NCI-H1694 treated with DMSO at 0.1 percent for 48 hours (cell line): ENCODE measurements around the gene SOD3.

Source experiments
- DNase-seq: peaks from one replicate; lab custom pipeline; 2025; lab: John Stamatoyannopoulos, UW

The SOD3 gene

GRCh38 chr4:24801136-24801855 is 5.9 kb downstream of the SOD3 start:
- no peak for DNase-seq

DNA sequence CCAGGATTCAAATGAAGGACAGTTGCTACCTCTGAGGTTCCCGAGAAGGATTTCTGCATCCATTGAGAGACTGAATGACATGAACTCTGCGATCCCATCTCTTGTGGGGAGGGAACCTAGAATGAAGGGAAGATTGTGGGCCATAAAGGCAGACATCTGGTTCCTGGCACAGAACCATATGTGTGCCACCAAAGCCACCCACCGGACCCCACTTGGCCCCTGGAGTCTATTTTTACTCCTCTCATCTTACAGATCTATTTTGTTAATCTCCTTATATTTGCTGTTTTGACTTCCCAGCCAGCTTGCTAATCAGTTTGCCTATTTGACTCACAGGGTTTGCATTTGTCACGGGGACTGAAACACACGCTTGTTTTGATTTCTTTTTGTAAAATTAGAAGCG is 7.3 kb downstream of the SOD3 start:
- DNase-seq: no peak

DNA sequence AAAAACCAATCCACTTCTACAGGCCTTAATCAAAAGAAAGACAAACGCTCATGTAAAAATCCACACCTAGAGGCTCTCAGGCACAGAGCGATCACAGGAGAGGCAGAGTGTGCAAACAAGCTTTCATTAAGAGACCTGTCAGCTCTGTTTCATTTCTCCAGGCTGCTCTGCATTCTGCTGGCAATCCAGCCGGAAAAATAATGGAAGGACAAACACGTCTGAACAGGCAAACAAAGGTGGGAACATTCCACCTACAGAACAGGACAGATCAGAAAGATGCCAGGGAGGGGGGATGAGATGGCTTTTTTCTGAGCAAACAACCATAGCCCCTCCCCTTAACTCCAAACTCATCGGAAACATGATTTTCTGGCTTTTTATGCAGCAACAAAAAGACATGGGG is 9.7 kb downstream of the SOD3 start:
- no peak for DNase-seq

GRCh38 chr4:24805566-24805965 is 10.2 kb downstream of the SOD3 start:
- no peak for DNase-seq

DNA sequence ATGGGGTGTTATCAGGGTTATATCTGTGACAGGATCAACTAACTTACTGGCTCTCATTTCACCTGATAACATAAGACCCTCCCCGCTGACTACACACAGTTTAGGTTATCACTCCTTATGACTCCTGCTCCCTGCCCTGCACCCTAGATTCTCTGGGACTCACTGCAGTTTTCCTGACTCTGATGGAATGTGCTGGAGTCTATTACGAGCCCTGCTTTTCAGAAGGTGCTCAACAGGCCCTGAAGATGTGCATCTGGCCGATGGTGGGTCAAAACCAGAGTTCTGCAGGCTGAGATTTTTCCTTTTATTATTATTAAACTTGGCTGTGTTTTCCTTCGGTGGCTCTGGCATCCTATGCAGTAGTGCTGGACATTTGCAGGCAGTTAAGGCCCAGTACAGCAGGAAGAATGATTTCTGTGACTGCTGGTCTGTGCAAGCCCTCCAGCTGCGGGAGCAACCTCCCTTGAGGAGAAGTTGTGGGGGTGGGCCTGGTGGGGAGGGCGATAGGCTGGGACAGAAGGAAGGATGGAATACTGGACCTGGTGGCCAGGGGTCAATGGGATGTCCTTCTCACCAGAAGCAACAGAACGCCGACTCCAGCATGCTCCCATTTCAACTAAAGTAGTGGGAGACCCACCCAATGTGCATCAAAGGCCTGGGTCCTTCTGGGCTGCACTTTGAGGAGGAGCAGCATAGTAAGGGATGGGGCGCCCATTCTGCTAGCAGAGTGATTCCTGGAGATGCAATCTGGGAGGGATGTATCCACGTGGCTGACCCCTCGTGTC is 11.0 kb downstream of the SOD3 start:
- no peak for DNase-seq

DNA sequence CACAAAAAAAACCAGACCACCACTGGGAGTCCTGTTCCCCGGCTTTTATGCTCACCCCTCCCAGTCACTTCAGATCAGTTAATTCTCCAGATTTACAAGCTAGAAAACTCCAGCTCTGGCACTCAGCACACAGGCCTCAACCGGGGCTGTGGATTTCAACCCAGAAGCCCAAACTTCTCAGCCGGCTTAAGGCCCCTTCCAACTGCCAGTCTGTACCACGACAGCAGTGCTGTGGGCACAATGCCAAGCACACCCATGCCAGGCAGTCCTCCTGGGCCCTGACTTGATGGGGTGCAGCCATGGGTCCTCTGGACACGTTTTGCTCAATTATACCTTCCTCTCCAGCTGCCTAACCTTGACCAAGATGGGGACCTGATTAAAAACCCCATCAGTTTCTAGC is 12.2 kb downstream of the SOD3 start:
- no peak for DNase-seq

GRCh38 chr4:24808261-24808660 is 12.9 kb downstream of the SOD3 start:
- DNase-seq: no peak

GRCh38 chr4:24808955-24809354 is 13.6 kb downstream of the SOD3 start:
- no peak for DNase-seq

DNA sequence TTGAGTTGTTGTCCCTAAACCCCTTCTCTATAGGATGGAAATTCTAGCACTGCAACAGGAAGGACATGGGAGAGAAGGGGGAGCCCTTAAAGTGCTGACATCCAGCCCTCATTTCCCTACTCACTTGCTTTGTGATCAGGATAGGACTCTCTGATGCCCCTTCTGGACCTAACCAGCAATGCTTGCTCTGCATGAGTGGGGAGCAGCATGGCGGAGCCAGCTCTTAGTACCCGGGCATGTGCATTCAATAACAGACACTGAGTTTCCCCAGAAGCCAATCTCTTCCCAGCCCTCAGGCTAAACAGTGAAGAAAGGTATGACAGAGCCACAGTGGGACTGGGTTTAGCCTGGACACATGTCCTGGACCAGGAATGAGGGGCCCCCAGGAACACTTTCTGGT is 14.0 kb downstream of the SOD3 start:
- no peak for DNase-seq

- DNase-seq: no peak
These were observed 14.5 kb downstream of the SOD3 start for GRCh38 chr4:24809815-24810405.

DNA sequence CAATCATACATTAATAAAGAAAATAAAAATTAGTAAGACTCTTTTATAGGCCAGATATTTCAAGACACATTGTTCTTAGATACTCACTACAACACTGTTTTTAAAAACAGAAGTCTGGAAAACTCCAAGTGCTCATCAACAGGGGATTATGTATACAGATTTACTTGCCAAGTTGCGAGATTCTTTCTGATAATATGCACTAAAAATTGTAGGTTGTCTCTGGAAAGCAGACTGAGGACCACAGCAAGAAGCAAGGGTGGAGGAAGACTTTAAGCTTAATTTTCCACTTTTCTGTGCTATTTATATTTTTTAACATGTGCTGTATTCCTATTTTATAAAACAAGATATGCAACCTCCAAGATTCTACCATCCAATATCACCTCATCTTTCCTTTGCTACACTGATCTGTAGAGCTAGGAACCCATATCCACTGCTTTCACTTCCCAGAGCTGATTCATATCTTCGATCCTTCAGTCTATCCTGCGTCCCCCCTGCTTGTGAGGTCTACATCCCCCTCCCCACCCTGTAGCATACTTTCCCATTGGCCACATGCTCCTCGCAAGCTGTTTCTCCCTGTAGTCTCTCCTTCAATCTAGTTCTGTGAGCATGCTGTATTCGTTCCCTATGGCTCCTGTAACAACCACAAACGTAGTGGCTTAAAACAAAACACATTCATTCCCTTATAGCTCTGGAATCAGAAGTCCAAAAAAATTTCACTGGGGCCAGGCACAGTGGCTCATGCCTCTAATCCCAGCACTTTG is 15.7 kb downstream of the SOD3 start:
- no peak for DNase-seq

- DNase-seq: no peak
These were observed 18.4 kb downstream of the SOD3 start for GRCh38 chr4:24813732-24814131.

DNA sequence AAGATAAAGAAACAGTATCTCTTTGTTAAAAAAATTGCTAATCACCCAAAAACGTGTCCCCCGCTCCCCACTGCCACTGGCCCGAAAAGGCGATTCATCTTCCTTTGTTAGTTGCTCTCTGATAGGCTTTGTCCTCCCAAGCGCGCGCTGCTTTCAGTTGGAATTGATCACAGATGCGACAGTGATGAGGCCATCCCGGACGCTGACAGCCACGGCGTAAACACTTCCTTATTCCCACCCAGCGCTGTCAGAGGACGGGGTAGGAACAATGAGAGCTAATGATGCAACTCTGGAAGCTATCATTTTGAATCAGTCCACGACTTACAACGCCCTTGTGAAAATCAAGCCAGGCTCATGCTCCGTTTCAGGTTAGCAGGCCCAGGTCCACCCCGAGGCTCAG is 21.4 kb downstream of the SOD3 start:
- DNase-seq: no peak

GRCh38 chr4:24820541-24820940 is 25.2 kb downstream of the SOD3 start:
- DNase-seq: no peak

DNA sequence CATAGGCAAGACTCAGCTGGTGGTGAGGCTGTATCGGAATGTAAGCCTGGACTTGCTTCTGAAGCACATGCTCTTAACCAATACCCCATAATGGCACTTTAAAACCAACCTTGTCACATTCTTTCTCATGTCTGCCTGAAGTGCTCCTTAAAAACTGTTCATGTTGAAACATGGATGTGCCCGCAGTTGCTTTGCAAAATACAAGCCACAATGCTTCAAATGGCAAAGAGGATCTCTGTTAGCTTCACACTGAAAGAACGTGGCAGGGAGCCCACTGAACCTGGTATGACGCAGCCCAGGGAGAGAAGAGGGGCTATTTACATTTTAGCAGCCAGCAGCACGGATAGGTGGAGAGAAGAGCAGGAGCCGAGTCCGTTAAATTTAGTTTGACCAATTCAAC is 29.3 kb downstream of the SOD3 start:
- no peak for DNase-seq

DNA sequence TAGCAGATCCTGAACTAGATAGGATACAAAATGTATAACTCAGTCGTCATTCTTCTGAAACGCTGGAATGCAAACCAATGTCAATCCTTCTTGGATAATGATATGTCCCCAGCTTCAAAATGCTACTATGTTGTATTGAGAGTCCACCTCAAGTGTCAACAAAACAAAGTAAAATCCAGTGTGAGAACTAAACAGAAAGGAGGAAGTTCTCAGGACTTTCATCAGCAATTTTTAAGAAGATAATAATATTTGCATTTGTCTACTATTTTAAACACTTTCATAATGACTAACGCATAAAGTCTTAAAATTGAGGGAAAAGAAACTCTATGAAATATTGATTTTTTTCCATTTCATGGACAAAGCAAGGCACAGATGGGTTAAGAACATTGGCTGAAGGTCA is 36.3 kb downstream of the SOD3 start:
- DNase-seq: no peak

DNA sequence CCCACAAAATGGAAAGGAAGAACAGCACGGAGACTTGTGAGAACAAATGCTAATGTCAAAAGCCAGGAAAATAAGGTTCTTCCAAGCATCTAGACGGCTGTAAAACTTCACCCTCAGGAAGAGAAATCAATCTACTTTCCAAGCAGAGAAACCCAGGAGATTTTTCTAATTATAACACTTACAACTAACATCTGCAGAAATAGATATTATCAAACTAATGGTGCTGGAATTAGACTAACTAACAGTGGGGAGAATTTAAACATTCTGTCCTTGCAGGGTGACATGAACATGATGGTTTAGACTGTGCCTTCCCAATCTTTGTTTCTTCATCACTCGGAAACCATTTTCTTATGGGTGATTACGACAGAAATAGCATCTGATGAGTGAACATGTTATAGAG is 40.3 kb downstream of the SOD3 start:
- no peak for DNase-seq

DNA sequence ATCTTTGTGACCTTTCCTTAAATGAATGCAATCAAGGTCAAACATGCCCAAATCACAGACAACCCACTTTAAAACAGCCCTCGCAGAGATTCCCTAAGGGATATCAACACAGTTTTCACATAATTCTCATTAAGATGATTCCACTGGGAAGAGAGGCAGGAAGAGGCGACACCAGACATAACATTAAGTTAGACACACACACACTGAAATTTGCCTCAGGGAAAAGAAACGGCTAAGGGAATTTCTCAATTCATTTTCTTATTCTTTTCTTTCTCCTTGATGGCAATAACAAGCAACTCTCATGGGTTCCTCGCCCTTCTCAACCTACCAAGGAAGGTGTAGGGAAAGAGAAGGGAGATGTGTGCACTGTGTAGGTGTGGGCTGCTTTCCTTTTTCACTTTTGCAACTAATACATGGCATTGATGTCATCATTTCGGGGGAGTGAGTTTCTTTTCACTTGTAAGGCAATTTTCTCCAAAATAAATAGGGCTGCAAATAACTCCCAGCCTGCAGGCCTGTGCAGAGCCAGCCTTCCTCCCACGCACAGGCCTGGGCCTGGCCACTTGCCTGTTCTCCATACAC is 41.4 kb downstream of the SOD3 start:
- no peak for DNase-seq

GRCh38 chr4:24837336-24837735 is 42.0 kb downstream of the SOD3 start:
- DNase-seq: no peak

DNA sequence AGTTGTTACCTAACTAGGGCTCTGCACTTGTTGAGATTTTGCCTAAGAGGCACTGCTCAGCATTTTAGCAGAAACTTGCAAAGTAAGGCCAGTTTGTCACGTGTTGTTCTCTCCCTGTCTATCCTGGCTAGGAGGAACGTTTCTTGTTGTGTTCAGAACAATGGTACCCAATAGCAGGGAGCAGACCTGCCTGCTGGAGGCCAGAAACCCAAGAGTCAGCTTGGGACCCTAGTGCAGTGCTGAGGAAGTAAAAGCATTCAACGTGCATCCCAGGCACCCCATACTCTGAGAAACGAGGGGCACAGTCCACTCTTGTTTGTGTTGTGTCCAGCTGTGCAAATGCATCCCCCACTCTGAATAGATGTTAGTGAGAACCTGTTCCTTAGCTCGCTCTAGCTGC is 42.4 kb downstream of the SOD3 start:
- DNase-seq: no peak

- no peak for DNase-seq
These were observed 45.0 kb downstream of the SOD3 start for GRCh38 chr4:24840362-24840761.

GRCh38 chr4:24840826-24841543 is 45.6 kb downstream of the SOD3 start:
- DNase-seq: no peak
